Measurements from ENCODE around the gene TNK1. TPM values are rescaled to one million over a fixed set of nuclear protein-coding genes. Genes with fewer than 3 reads are reported as not detected.

TNK1 gene
- total RNA-seq, 1 experiment from 2014 or later: 16.8 TPM

DNA sequence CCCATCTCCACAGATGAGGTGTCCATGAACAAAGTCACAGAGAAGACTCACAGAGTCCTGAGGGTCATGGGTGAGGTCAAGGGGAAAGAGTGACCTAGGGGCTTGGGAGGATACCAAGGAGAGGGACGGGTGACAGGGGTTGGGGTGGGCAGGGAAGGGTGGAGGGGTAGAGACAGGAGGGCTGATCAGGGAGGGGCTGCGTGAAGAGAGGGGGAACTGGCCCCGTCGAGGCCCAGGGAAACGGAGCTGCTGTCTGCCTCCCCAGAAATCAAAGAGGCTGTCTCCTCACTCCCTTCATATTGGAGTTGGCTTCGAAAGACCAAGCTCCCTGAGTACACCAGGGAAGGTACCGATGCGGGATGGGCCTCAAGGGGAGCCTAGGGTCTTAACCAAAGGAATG, 25.3 kb upstream of the TNK1 start:
- POLR2A ChIA-PET: interaction anchor here (0.9 kb wide), 1 partner anchor 129 kb away, joined by 3 read pairs; the partner anchor contains the start of gene POLR2A
- peak overlapping the region; percentile 60 for H3K4me2 ChIP-seq (ENCODE audit: low read length)

More for the DNA sequence above, 25.3 kb upstream of the TNK1 start:
- TF ChIP-seq TCF7L2 (IDR thresholded peaks at IDR 0.05; ENCODE audit: borderline replicate concordance, extremely low read depth, insufficient read depth, insufficient read length) (no peak), POLR2AphosphoS5 (IDR thresholded peaks at IDR 0.05; ENCODE audit: low read depth, low read length) (no peak), SIN3A (IDR thresholded peaks at IDR 0.05; ENCODE audit: low read depth) (no peak), EGR1 (IDR thresholded peaks at IDR 0.05; ENCODE audit: low read depth) (no peak), CBX3 (IDR thresholded peaks at IDR 0.05; ENCODE audit: low read depth) (no peak), JUND (IDR thresholded peaks at IDR 0.05) (no peak; the same call in 1 of the 2 replicates), SRF (IDR thresholded peaks at IDR 0.05; ENCODE audit: low read depth) (no peak), CEBPB (IDR thresholded peaks at IDR 0.05; ENCODE audit: low read depth) (no peak), SP1 (IDR thresholded peaks at IDR 0.05; ENCODE audit: low read depth) (no peak)
- TF ChIP-seq, protein P1, sequence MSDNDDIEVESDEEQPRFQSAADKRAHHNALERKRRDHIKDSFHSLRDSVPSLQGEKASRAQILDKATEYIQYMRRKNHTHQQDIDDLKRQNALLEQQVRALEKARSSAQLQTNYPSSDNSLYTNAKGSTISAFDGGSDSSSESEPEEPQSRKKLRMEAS (IDR thresholded peaks at IDR 0.05): no peak
- TF ChIP-seq, protein P2, sequence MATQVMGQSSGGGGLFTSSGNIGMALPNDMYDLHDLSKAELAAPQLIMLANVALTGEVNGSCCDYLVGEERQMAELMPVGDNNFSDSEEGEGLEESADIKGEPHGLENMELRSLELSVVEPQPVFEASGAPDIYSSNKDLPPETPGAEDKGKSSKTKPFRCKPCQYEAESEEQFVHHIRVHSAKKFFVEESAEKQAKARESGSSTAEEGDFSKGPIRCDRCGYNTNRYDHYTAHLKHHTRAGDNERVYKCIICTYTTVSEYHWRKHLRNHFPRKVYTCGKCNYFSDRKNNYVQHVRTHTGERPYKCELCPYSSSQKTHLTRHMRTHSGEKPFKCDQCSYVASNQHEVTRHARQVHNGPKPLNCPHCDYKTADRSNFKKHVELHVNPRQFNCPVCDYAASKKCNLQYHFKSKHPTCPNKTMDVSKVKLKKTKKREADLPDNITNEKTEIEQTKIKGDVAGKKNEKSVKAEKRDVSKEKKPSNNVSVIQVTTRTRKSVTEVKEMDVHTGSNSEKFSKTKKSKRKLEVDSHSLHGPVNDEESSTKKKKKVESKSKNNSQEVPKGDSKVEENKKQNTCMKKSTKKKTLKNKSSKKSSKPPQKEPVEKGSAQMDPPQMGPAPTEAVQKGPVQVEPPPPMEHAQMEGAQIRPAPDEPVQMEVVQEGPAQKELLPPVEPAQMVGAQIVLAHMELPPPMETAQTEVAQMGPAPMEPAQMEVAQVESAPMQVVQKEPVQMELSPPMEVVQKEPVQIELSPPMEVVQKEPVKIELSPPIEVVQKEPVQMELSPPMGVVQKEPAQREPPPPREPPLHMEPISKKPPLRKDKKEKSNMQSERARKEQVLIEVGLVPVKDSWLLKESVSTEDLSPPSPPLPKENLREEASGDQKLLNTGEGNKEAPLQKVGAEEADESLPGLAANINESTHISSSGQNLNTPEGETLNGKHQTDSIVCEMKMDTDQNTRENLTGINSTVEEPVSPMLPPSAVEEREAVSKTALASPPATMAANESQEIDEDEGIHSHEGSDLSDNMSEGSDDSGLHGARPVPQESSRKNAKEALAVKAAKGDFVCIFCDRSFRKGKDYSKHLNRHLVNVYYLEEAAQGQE (IDR thresholded peaks at IDR 0.05; ENCODE audit: low read depth): no peak
- TF ChIP-seq, protein P3, sequence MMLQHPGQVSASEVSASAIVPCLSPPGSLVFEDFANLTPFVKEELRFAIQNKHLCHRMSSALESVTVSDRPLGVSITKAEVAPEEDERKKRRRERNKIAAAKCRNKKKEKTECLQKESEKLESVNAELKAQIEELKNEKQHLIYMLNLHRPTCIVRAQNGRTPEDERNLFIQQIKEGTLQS (IDR thresholded peaks at IDR 0.05): no peak
- Histone ChIP-seq H3K9me2 (ENCODE audit: insufficient read depth) (no peaks in the 10 kb centered on the region), H3K4me1 (ENCODE audit: control insufficient read depth in 1 of 2, insufficient read depth in 2 of 2, low read length in 2 of 2) (peaks cover 23 to 55% of the 10 kb centered on the region in 2 experiments), H3K36me3 (ENCODE audit: control insufficient read depth in 1 of 2, insufficient read depth in 2 of 2, low read length in 2 of 2) (no peaks in the 10 kb centered on the region), H3K27me3 (ENCODE audit: insufficient read depth, low read length) (no peaks in the 10 kb centered on the region), H3K79me2 (ENCODE audit: insufficient read depth, low read length) (peaks cover 15% of the 10 kb centered on the region), H2AFZ (ENCODE audit: low read depth, low read length, poor library complexity, severe bottlenecking) (no peak overlapping the region), H3K9ac (ENCODE audit: low read length) (no peak overlapping the region), H3K4me3 (replicated peaks in 1 of 2; ENCODE audit: low read depth in 1 of 2, low read length in 2 of 2) (no peak overlapping the region), H3K9me3 (ENCODE audit: control insufficient read depth in 1 of 2, insufficient read depth in 1 of 2, low read depth in 1 of 2, low read length in 2 of 2) (no peaks in the 10 kb centered on the region), H4K20me1 (ENCODE audit: insufficient read depth) (no peaks in the 10 kb centered on the region), H3K27ac (ENCODE audit: low read depth, low read length) (no peak overlapping the region)
- DNase-seq (ENCODE audit: low read depth, low spot score) (no peak), ATAC-seq (no peak)
- RAD21 ChIA-PET (ENCODE audit: low non-redundant PET in 1 of 2, low total read pairs in 2 of 2, uncharacterized antibody in 2 of 2, unreplicated experiment in 2 of 2): interaction anchor here in 1 of 2 experiments (0.7 to 2.0 kb wide), 3 partner anchors 48 to 205 kb away, joined by 3 to 6 read pairs (median 4); partner anchors contain the start of genes TMEM102 and TMEM256
- intact Hi-C loops (cut with micrococcal nuclease): loop anchor here (5.0 kb wide), 1 partner anchor 37 kb away; the partner anchor contains the start of gene PLSCR3
- CTCF ChIA-PET: interaction anchor here (0.7 to 2.9 kb wide), 12 partner anchors 11 to 633 kb away, joined by 3 to 21 read pairs (median 4); partner anchors contain the start of genes NEURL4, SENP3, TMEM102 and TMEM256
- no TSS peak for BruUV-seq (replicated peaks)

Measured in HCT116 (cell line).